Measurements from ENCODE around the gene ASMT.
"Not testable (repeated sequence)": the region's sequence is repeated elsewhere in the genome, so short reads cannot be mapped to it uniquely, and the experiment has no call there.

The ASMT gene

GRCh38 chrX:1652011-1652811 lies 37.4 kb downstream of the ASMT start:
- peak; percentile 43 for DNase-seq

- DNase-seq = no peak
These were observed 41.5 kb downstream of the ASMT start for GRCh38 chrX:1656379-1656778.

- DNase-seq = peak; percentile 27
These were observed 42.7 kb downstream of the ASMT start for GRCh38 chrX:1657367-1658070.

- DNase-seq = no peak
These were observed 43.2 kb downstream of the ASMT start for GRCh38 chrX:1658071-1658491.

- no peak for DNase-seq
These were observed 45.0 kb downstream of the ASMT start for GRCh38 chrX:1659664-1660461.

- no peak for DNase-seq
These were observed 46.4 kb downstream of the ASMT start for GRCh38 chrX:1661048-1661921.

GRCh38 chrX:1661922-1662221 lies 47.0 kb downstream of the ASMT start:
- DNase-seq = no peak

GRCh38 chrX:1667566-1667965 lies 52.7 kb downstream of the ASMT start:
- DNase-seq = no peak

GRCh38 chrX:1673337-1673736 lies 58.5 kb downstream of the ASMT start:
- DNase-seq = peak; percentile 13

- DNase-seq = no peak
These were observed 62.0 kb downstream of the ASMT start for GRCh38 chrX:1676866-1677265.

GRCh38 chrX:1679238-1679637 lies 64.4 kb downstream of the ASMT start:
- peak; percentile 44 for DNase-seq

GRCh38 chrX:1681439-1681838 lies 66.6 kb downstream of the ASMT start:
- no peak for DNase-seq

GRCh38 chrX:1681856-1682255 lies 67.0 kb downstream of the ASMT start:
- DNase-seq = not testable (repeated sequence)

GRCh38 chrX:1682501-1682900 lies 67.6 kb downstream of the ASMT start:
- not testable (repeated sequence) for DNase-seq

GRCh38 chrX:1684883-1685282 lies 70.0 kb downstream of the ASMT start:
- not testable (repeated sequence) for DNase-seq

- not testable (repeated sequence) for DNase-seq
These were observed 70.6 kb downstream of the ASMT start for GRCh38 chrX:1685444-1685880.

GRCh38 chrX:1686642-1687041 lies 71.8 kb downstream of the ASMT start:
- DNase-seq = peak; percentile 22
